Astrocyte (in vitro differentiated cells and primary cell): ENCODE measurements around the gene TMC1. TPM values are rescaled to one million over a fixed set of nuclear protein-coding genes. Genes with fewer than 3 reads are reported as not detected.

ENCODE experiments used
- DNase-seq: peaks from one replicate; pipeline ENCODE4 v3.0.0-alpha.2; 2010; ENCODE audit warnings: low read depth
- FAIRE-seq: peaks from 2 replicates; lab custom pipeline; 2011; peaks lifted over from hg19 to GRCh38; lab: Jason Lieb, UNC
- H2AFZ ChIP-seq: 2 replicates; pipeline ENCODE4 v1.6.0; 2012; ENCODE audit warnings: low read depth, low read length, inconsistent platforms
- H3K27ac ChIP-seq: 2 replicates; pipeline ENCODE4 v1.5.1; 2011; ENCODE audit warnings: low read depth, low read length, inconsistent platforms
- H3K27me3 ChIP-seq: 2 replicates; pipeline ENCODE4 v1.6.0; 2011; ENCODE audit warnings: low read length, inconsistent platforms; ENCODE audit not compliant: insufficient read depth
- H3K36me3 ChIP-seq: 2 replicates; pipeline ENCODE4 v1.5.1; 2011; ENCODE audit warnings: low read length, inconsistent platforms; ENCODE audit not compliant: insufficient read depth
- H3K4me1 ChIP-seq: 2 replicates; pipeline ENCODE4 v1.5.1; 2011; ENCODE audit warnings: low read length, inconsistent platforms; ENCODE audit not compliant: insufficient read depth
- H3K4me2 ChIP-seq: 2 replicates; pipeline ENCODE4 v1.6.0; 2012; ENCODE audit warnings: low read length, inconsistent platforms
- H3K4me3 ChIP-seq: 2 replicates; pipeline ENCODE4 v1.5.1; 2011; ENCODE audit warnings: low read depth, mild to moderate bottlenecking, low read length, inconsistent platforms; ENCODE audit not compliant: insufficient read depth
- H3K79me2 ChIP-seq: 2 replicates; pipeline ENCODE4 v1.6.0; 2012; ENCODE audit warnings: mild to moderate bottlenecking, low read length, inconsistent platforms; ENCODE audit not compliant: insufficient read depth
- H3K9ac ChIP-seq: 2 replicates; pipeline ENCODE4 v1.6.0; 2012; ENCODE audit warnings: mild to moderate bottlenecking, low read length, inconsistent platforms
- H3K9me3 ChIP-seq: 2 replicates; pipeline ENCODE4 v1.5.1; 2012; ENCODE audit warnings: low read depth, mild to moderate bottlenecking, low read length, inconsistent platforms; ENCODE audit not compliant: insufficient read depth
- H4K20me1 ChIP-seq: 2 replicates; pipeline ENCODE4 v1.6.0; 2012; ENCODE audit warnings: low read length, inconsistent platforms; ENCODE audit not compliant: insufficient read depth
- H3K27ac Mint-ChIP-seq: one replicate; pipeline ENCODE4 v1.8.0; 2021; ENCODE audit warnings: mild to moderate bottlenecking, mixed read lengths; ENCODE audit not compliant: unreplicated experiment
- H3K27me3 Mint-ChIP-seq: one replicate; pipeline ENCODE4 v1.8.0; 2021; ENCODE audit warnings: low read depth, mixed read lengths; ENCODE audit not compliant: unreplicated experiment
- H3K36me3 Mint-ChIP-seq: one replicate; pipeline ENCODE4 v1.8.0; 2021; ENCODE audit warnings: low read depth, mixed read lengths; ENCODE audit not compliant: unreplicated experiment
- H3K4me1 Mint-ChIP-seq: one replicate; pipeline ENCODE4 v1.8.0; 2021; ENCODE audit warnings: low read depth, mixed read lengths; ENCODE audit not compliant: unreplicated experiment
- H3K4me3 Mint-ChIP-seq: one replicate; pipeline ENCODE4 v1.8.0; 2021; ENCODE audit warnings: mild to moderate bottlenecking, moderate library complexity, mixed read lengths; ENCODE audit not compliant: unreplicated experiment
- H3K9me3 Mint-ChIP-seq: one replicate; pipeline ENCODE4 v1.8.0; 2021; ENCODE audit warnings: mild to moderate bottlenecking, mixed read lengths; ENCODE audit not compliant: unreplicated experiment
- EZH2 ChIP-seq: IDR thresholded peaks from 2 replicates; pipeline ENCODE4 v1.6.1; 2012; ENCODE audit warnings: mild to moderate bottlenecking, low read length, inconsistent platforms; ENCODE audit not compliant: insufficient read depth
- total RNA-seq: library from RNA; stranded (reverse); gene quantifications from 2 replicates; pipeline ENCODE4 v1.2.1, GENCODE V29; 2021
- TF ChIP-seq, protein P1 (sequence below): IDR thresholded peaks from 2 replicates; pipeline ENCODE4 v1.5.1; 2011; ENCODE audit warnings: low read depth, mild to moderate bottlenecking, inconsistent platforms, low read length, moderate library complexity; ENCODE audit not compliant: insufficient read depth

TMC1 gene
- total RNA-seq, 1 donor from 2014 or later, result not detected

DNA sequence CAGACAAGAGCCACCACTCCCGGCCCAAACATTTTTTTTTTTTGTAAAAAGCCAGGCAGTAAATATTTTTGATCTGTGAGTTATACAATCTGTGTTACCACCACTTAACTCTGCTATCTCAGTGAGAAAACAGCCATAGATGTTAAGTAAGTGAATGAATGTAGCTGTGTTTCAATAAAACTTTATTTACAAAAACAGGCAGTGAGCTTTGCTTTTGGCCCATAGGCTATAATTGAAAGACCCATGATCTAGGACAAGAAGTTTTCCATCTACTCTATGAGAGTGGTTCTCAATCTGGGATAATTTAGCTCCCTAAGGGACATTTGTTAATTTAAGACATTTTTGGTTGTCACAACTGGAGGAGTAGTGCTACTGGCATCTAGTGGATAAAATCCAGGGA is 91.0 kb downstream of the TMC1 start:
- no peak overlapping the region for H3K9ac ChIP-seq
- no peaks in the 10 kb centered on the region for H3K79me2 ChIP-seq
- no peaks in the 10 kb centered on the region for H3K9me3 ChIP-seq
- H3K4me2 ChIP-seq, result no peak overlapping the region
- FAIRE-seq (no peak), DNase-seq (no peak)
- Mint-ChIP-seq H3K9me3 (peaks cover 5% of the 10 kb centered on the region), H3K36me3 (no peaks in the 10 kb centered on the region), H3K27me3 (no peaks in the 10 kb centered on the region), H3K4me3 (no peak overlapping the region), H3K4me1 (no peaks in the 10 kb centered on the region), H3K27ac (no peak overlapping the region)
- H3K27ac ChIP-seq, result no peak overlapping the region
- TF ChIP-seq, protein P1, sequence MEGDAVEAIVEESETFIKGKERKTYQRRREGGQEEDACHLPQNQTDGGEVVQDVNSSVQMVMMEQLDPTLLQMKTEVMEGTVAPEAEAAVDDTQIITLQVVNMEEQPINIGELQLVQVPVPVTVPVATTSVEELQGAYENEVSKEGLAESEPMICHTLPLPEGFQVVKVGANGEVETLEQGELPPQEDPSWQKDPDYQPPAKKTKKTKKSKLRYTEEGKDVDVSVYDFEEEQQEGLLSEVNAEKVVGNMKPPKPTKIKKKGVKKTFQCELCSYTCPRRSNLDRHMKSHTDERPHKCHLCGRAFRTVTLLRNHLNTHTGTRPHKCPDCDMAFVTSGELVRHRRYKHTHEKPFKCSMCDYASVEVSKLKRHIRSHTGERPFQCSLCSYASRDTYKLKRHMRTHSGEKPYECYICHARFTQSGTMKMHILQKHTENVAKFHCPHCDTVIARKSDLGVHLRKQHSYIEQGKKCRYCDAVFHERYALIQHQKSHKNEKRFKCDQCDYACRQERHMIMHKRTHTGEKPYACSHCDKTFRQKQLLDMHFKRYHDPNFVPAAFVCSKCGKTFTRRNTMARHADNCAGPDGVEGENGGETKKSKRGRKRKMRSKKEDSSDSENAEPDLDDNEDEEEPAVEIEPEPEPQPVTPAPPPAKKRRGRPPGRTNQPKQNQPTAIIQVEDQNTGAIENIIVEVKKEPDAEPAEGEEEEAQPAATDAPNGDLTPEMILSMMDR, result no peak
- no peak for TF ChIP-seq EZH2
- H4K20me1 ChIP-seq, result no peaks in the 10 kb centered on the region
- no peaks in the 10 kb centered on the region for H3K27me3 ChIP-seq
- no peaks in the 10 kb centered on the region for H3K36me3 ChIP-seq
- H3K4me3 ChIP-seq, result no peak overlapping the region
- H2AFZ ChIP-seq, result no peak overlapping the region
- H3K4me1 ChIP-seq, result no peaks in the 10 kb centered on the region

DNA sequence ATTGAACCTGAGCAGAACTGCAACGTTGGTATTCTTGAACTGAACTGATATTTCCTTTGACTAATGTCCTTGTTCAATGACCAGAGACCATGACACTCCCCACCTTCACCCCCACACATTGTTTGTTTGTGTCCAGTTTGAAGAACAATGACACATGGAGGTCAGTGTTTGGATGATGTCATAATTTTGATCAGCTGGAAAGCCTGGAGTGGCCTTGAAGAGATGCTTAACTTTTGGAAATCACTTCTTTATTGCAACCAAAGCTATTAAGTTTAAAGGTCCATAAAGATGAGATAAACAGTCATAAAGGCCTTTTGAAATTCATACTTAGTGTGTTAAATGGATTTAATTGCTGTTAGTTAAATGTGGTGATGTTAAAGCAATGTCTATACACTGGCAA is 92.7 kb downstream of the TMC1 start:
- H4K20me1 ChIP-seq, result no peaks in the 10 kb centered on the region
- no peaks in the 10 kb centered on the region for H3K4me1 Mint-ChIP-seq
- H3K9me3 ChIP-seq, result no peaks in the 10 kb centered on the region
- H2AFZ ChIP-seq, result no peak overlapping the region
- H3K27ac Mint-ChIP-seq, result no peak overlapping the region
- no peak for FAIRE-seq
- H3K9ac ChIP-seq, result no peak overlapping the region
- H3K27me3 ChIP-seq, result no peaks in the 10 kb centered on the region
- no peaks in the 10 kb centered on the region for H3K9me3 Mint-ChIP-seq
- no peak overlapping the region for H3K4me3 Mint-ChIP-seq
- no peaks in the 10 kb centered on the region for H3K27me3 Mint-ChIP-seq
- no peaks in the 10 kb centered on the region for H3K36me3 ChIP-seq
- no peak overlapping the region for H3K27ac ChIP-seq
- H3K79me2 ChIP-seq, result no peaks in the 10 kb centered on the region
- H3K4me2 ChIP-seq, result no peak overlapping the region
- H3K36me3 Mint-ChIP-seq, result no peaks in the 10 kb centered on the region
- TF ChIP-seq, protein P1, result no peak
- TF ChIP-seq EZH2, result no peak
- H3K4me1 ChIP-seq, result no peaks in the 10 kb centered on the region
- no peak overlapping the region for H3K4me3 ChIP-seq
- DNase-seq, result no peak

DNA sequence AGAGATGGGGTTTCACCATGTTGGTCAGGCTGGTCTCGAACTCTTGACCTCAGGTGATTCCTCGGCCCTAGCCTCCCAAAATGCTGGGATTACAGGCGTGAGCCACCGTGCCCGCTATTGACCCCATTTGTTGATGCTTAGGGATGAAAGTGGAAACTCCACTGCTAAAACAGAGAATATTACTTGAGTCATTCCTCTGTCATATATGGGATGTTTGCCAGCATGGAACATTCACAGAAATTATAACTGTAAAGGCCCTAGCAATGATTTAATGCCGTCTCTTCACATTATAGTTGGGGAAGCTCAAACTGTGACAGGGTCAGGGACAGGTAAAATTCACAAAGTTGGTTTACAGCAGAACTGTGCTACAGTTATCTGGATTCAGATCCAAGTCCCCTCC is 94.5 kb downstream of the TMC1 start:
- Histone ChIP-seq H4K20me1 (no peaks in the 10 kb centered on the region), H3K9me3 (no peaks in the 10 kb centered on the region), H3K4me3 (no peak overlapping the region), H3K27ac (no peak overlapping the region), H3K4me2 (no peak overlapping the region), H2AFZ (no peak overlapping the region), H3K79me2 (no peaks in the 10 kb centered on the region), H3K9ac (no peak overlapping the region), H3K4me1 (no peaks in the 10 kb centered on the region), H3K27me3 (no peaks in the 10 kb centered on the region), H3K36me3 (no peaks in the 10 kb centered on the region)
- Mint-ChIP-seq H3K27me3 (no peaks in the 10 kb centered on the region), H3K9me3 (no peaks in the 10 kb centered on the region), H3K4me3 (no peak overlapping the region), H3K27ac (no peak overlapping the region), H3K4me1 (peaks cover under 1% of the 10 kb centered on the region), H3K36me3 (no peaks in the 10 kb centered on the region)
- DNase-seq, result no peak
- FAIRE-seq, result no peak
- TF ChIP-seq, protein P1, result no peak
- TF ChIP-seq EZH2, result no peak
